CD4-positive, alpha-beta T cell treated with Interleukin-17A for 1 hour (primary cell): ENCODE results near the gene CELF1.

Experiments
- DNase-seq: peaks from one replicate; pipeline ENCODE4 v3.0.0-alpha.2; 2020

Gene CELF1

DNA sequence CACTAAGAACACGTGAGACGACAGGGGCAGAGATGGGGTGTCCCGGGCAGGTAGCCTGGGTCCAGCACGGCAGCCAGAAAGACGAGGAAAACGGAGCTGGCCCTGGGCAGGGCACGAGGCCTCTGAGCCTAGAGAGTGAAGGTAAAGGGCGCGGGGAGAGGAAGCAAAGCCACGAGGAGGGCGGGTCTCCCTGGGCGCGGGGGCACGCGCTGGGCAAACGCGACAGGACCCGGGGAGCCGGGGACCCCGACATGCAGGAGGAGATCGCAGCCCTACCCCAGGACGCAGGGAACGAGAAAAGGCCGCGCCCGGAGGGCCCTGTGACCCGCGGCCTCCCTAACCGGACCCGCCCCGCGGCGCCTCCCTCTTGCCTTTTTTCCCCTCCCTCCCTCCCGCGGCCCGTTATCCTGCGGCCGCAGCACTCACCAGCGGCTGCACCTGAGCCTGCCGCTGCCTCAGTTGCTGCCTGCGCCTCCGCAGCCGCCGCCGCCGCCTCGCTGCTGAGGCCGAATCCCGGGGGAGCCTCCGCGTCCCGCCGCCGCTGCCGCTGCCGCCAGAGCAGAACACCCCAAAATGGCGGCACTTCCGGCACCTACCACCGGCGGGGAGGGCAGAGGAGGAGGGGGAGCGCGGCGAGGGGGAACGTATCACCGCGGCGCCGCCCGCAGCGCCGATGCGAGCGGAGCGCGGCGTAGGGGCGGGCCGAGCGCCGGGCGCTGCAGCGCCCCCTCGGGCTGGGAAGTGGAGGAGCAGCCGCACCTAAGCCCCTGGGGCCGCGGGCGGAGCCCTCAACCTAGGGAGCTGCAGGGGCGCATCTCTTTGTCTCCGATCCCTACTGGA is at the start of gene CELF1:
Gene CELF1, minus strand, starts transcription at position 567 of the 840 bp plus-strand sequence. CDS start 53,609 bp downstream, outside the sequence.
- DNase-seq, result peak; percentile 92

DNA sequence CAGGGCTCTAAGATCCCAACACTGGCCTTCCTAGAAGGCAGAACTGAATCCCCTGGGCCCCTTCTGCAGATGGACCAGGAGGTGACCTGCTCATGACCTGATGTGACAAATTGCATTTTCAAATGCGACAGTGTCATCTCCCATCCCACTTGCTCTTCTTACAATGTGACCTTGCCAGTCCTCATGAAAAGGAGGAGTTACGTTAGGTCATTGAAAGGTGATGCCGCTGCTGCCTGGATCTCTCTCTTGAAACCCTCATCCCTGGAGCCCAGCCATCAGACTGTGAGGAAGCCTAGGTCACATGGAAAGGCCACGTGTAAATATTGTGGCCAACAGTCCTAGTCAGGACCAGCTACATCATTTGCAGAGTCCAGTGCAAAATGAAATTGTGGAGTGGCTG is 47.0 kb upstream of the CELF1 start:
- DNase-seq, result no peak

DNA sequence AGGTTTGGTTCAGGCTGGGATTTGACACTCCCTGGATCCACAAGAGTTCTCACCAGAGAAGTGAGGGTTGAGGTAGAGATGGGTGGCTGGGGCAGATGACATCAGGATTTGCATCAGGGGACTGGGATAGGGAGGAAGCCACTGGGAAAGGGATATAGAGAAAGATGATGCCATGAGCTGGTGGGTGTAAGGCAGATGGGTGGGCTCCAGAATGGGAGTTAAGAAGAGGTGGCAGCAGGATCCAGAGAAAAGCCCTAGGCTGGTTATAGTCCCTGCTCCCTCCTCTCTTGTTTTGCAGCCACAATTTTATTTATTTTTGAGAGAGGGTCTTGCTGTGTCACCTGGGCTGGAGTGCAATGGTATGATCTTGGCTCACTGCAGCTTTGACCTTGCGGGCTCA is 43.0 kb upstream of the CELF1 start:
- DNase-seq, result no peak

DNA sequence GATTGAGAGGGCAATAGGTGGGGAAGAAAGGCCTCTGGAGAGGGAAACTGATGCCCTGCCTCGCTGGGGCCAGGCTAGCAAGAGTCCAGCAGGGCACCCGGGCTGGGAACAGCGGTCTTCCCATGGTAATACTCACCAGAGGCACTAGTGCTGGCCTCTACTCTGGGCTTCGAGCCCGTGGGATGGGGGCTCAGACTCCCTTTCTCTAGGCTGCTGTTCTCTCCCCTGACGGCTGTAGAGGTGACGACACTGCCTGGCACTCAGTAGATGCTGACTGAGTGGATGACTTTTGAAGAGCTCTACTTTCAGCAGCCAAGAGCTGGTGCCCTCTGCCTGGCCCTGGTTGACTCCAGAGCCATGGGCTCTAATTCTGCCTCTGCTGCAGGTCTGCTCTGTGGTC is 42.1 kb upstream of the CELF1 start:
- DNase-seq, result no peak

DNA sequence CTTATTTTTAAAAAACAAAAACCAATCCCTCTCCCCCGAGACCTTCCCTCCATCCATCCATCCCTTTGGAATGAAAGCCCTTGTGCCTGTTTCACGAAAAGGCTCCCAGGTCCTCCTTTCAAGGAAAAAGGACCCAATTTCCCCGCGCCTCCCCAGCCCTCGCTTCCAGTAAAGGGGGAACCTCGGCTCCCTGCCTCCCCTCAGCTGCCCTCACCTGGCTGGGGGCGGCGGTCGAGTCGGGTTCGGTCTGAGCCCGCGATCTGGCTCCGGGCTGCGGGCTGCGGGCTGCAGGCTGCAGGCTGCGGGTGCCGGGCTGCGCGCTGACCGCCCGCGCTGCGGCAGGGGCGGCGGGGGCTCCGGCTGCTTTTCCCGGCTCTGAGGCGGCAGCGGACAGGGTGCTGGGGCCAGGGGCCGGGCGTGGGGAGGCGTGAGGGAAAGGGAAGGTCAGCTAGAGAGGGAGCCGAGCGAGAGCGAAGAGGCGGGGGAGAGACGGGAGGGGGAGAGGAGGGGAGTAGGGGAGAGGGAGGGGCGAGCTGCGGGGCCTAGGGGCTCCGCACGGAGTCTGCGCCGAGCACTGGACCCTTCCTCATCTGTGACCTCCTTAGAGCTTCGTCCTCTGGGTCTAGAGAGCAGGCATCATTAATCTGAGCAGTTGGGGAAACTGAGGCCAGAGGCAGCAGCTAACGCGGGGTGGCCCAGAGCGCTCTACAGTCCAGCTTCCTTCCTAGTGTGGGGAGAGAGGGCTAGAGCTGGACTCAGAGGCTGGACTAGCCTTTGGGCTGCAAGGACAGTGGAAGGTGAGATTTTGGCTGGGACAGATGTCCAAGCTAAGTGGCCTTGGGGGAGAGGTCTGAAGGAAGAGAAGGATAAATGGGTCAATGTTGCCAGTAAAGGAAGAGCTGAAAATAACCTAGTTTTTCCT is 41.3 kb upstream of the CELF1 start, which contains the start of gene C1QTNF4:
Gene C1QTNF4, minus strand, starts transcription at position 478 of the 922 bp plus-strand sequence. CDS start 3,601 bp downstream, outside the sequence.
- no peak for DNase-seq

DNA sequence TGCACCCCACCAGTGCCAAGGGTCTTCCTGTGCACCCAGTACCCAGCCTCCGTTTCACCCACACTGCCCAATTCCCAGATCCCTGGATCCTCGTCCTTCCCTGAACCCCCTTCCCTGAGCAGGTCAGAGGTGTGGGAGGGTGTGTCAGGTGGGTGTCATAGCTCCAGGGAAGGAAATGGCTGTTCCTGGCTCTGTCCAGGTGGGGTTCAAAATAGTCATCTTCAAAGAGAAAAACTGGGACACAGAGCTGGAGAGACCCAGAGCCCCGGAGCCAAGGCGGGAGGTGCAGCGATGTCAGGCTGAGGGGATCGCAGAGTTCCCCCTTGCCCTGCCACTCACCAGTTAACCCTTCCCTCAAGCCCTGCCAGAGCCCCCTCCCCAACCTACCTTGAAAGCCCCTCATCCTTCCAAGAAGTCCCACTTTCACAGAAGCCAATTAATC is 40.6 kb upstream of the CELF1 start:
- DNase-seq, result no peak

DNA sequence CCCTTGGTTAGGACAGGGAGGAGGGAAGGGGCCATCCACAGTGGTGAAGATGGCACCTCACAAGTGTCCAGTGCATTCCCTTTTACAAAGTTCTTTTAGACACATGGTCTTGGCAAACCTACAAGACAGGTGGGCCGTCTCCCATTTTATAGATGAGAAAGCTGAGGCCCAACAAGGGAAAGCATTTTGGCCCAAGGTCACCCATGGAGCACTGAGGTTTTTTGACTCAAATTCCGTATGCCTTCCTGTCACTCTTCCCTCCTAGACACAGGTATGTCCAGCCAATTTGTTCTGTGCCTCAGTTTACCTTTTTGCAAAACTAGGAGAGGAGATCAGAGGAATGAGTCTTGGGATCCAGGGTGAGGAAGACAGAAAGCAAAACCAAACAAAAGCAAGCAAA is 40.0 kb upstream of the CELF1 start:
- DNase-seq, result no peak

DNA sequence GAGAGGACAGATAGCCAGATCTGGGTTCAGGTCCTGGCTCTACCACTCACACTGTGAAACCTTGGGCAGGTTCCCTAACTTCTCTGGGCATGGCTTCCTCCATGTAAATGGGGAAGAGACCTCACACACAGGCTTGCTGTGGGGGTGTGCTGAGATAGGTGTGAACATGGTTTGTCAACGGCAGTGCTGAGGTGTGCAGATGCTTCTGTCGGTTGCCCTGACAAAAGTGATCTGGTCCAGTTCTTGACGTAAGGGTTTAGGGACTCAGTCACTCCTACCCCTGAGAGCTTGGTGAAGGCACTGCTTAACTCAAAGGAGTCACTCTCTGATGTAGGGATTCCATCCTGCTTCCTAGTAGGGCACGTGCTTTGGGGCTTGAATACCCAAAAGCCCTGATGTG is 39.3 kb upstream of the CELF1 start:
- no peak for DNase-seq

DNA sequence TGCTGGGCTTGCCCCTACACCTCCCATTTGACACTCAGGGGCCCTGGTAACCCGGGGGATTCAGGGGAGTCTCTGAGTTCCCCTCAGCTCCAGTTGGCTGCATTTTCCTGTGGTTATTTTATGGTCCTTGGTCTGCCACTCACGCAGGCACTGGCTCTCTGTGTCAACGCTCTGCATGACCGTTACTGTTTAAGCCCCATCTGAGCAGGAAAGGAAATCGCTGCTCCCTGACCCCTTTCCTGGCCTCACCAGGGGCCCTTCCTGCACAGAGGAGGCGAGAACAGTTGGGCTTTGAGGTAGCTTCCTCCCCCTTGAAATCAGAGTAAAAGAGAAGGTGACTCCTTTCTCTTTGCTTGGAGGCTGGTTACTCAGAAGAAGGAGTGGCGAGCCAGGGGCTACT is 38.8 kb upstream of the CELF1 start:
- DNase-seq, result no peak

DNA sequence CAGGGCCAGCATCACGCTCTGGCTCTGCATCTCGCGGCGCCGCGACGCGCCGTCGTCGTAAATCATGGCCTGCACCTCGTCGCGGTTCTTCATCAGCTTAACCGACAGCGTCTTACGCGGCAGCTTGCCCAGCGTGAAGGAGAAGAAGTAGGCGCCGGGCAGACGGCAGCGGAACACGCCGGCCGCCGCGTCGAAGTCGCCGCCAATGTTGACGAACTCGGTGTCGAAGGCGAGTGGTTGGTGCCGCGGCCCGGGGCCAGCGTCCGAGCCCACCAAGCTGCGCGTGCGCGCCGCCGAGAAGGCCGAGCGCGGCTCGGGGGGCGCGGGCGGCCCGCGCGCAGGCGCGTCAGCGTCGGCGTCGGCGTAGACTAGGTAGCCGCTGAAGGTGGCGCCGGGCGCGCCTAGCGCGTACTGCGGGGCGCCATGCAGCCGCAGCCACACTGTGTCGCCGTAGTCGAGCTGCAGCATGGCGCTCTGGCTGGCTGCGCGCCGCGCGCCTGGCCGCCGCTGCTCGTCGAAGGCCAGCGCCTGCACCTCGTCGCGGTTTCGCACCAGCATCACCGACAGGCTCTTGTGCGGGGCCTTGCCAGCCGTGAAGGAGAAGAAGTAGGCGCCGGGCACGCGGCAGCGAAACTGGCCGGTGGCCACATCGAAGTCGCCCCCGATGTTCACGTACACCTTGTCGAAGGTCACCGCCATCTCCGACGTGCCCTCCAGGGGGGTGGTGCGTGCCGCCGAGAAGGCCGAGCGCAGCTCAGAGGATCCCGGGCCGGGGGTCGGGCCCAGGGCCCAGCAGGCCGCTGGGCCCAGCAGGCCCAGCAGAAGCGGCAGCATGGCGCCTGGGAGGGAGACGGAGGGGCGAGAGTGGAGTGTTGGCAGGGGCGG is 37.3 kb upstream of the CELF1 start:
- no peak for DNase-seq

DNA sequence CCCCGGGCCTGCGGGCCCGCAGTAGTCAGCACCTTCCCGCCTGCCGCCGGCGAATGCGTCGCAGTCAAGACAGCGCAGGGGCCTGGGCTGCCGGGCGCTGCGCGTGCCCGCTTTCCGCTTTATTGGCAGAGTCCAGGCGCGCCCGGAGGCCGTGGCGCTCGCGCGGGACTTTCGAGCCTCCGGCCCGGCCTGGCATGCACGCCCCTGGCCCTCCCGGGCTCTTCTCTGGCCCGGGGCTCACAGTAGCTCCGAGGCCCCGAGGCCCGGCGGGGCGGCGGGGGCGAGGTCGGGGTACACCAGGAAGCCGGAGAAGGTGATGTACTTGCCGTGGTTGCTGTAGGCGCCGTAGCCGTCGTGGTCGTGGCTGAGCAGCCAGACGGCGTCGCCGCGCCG is 36.6 kb upstream of the CELF1 start:
- no peak for DNase-seq

DNA sequence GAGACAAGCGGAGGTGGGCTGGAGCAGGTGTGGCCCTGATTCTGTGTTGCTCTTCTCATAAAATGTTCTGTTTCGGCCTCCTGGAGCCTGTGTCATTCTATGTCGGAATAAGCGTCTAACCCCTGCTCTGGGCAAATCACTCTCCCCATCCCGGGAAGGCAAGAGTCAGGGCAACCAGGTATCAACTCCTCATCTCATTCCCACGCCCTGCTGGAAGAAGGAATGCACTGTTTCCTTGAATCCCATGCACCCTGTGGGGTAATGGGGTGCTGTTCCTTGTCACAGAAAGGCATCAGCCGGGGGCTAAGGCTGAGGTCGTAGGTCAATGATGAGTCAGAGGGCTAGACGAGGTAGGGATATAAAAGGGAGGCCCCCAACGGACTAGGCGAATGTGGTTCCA is 36.2 kb upstream of the CELF1 start:
- no peak for DNase-seq

DNA sequence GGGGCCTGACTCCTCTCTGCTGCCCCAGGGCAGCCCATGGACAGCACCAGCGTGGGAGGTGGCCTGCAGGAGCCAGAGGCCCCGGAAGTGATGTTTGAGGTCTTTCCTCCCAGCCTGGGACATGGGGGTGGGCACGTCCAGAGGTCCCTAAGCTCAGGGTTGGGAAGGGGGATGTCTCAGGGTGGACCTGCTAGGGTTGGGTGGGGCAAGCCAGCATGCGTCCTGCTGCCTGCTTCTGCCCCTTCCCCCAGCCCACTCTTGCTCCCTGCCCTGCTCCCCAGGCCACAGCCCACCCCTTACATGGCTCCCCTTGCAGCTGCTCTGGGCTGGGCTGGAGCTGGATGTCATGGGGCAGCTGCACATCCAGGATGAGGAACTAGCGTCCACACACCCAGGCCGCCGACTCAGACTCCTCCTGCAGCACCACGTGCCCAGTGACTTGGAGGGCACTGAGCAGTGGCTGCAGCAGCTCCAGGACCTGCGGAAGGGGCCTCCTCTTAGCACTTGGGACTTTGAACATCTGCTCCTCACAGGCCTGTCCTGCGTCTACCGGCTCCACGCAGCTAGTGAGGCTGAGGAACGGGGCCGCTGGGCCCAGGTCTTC is 34.9 kb upstream of the CELF1 start:
- DNase-seq, result no peak

DNA sequence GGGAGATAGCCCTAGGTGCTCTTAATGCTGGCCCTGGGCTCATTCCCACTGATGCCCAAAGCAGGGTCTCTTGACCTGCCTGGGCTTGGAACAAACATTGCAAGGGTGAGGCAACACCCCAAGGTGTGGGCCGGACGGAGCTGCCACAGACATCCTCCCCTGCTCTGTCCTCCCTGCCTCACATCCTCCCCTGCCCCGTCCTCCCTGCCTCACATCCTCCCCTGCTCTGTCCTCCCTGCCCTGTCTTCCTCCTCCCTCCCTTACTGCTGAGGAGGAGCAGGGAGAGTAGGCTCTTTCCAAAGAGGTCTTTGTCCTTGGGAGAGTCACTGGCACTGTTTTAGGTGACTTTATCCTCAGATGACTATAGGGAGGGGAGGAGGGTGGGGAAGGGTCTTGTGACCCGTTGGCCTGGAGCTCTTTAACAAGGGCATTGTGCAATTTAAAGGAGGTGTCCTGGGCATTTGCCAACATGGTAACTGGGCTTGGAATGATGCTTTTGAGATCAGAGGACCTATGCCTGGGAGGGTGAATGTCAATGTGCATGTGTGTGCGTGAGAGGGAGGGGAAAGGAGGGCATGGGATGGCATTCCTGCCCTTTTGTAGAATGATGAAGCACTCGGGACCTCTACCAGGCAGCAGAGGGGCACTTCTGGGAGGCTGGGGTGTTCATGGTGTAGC is 34.2 kb upstream of the CELF1 start:
- DNase-seq, result no peak

DNA sequence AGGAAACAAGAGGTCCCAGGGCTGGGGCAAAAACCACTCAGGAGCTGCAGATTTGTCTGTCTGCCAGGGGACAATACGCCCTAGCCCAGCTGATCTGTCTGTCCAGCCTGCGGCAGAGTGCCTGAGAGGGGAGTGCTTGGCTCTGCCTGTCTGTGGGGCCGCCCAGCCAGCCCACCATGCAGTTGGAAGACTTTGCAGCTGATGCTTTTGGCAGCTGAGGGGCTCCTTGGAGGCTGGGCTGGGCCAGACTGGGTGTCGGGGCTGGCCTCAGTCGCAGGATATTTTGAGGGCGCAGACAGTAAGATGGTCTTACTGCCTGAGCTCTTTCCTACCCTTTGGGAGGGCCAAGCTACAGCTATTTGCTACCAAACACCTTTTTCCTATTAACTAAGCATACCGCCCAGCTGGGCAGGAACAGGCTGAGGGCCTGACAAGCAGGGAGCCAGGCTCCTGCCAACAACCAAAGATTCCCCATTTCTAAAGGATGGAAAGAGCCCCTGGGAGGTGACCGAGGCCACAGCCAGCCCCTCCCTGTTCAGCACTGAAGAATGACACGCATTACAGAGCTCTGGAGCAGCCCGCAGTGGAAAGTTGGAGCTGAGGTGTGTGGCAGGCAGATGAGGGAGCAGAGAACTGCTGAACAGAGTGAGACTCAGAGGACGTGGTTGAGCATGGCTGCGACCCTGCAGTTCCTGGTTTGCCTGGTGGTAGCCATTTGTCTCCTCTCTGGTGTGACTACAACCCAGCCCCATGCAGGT is 33.3 kb upstream of the CELF1 start, which contains the start of gene FAM180B:
Gene FAM180B, plus strand, starts transcription at position 581 of the 758 bp plus-strand sequence. Its CDS starts 91 bp downstream, at position 672.
- no peak for DNase-seq

DNA sequence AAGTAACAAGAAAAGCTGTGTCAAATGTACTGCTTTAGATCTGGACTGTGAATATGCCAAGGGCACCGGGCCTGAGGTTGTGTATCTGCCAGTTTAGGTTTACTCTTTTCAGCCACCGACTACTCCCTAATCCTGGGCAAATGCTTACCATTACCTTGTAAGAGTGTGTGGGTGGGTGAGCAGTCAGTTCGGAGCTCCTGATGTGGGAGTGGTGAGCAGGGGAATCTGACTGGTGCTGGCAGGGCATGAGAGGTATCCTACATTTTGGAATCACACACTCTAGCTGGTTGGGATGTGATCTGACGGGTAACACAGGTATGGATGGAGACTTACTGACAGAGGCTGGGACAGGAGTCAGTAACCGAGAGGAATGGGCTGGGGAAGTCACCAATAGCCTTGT is 30.9 kb upstream of the CELF1 start:
- DNase-seq, result no peak

DNA sequence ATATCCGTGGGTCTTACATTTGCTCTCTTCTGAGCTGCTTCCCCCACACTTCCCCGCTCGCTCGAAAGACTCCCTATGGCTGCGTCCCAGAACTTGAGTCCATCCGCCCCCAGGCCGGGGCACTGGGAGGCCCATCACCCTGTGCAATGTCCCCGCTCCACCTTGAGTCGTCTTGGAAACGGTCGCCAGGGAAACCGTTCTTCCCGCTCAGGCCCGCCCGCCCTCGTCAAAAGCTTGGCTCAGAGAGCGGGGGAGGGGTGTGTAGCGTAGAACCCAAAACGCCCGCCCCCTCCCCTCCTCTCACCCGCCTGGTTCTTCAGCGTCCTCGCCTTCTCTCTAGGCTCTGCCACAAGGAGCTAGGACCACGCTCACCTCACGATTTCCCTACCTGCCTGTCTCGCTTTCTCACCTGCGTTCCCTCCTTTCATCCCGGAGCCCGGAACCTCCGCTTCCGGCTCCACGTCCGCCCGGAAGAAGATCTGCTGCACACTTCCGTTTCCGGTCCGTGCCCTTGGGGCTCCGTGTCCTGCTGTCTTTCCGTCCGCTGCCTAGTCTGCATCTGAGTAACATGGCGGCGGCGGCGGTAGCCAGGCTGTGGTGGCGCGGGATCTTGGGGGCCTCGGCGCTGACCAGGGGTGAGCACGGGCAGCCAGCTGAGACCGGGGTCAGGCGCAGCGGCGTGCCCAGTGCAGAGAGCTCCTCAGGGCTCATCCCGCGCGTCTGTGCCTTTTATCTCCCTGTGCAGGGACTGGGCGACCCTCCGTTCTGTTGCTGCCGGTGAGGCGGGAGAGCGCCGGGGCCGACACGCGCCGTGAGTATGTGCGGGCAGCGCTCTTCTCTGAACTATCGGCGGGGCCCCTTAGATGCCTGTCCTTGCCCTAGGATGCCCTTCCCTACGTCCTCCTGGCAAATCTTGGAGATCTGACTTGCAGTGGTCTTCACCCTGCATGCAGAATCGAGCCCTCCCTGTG is 25.9 kb upstream of the CELF1 start, which contains the start of the genes KBTBD4 and NDUFS3:
Gene KBTBD4, minus strand, starts transcription at position 447 of the 971 bp plus-strand sequence. Its CDS starts 19 bp downstream, at position 428.
Gene NDUFS3, plus strand, starts transcription at position 551 of the 971 bp plus-strand sequence. Its CDS starts 18 bp downstream, at position 569.
- peak; percentile 93 for DNase-seq

DNA sequence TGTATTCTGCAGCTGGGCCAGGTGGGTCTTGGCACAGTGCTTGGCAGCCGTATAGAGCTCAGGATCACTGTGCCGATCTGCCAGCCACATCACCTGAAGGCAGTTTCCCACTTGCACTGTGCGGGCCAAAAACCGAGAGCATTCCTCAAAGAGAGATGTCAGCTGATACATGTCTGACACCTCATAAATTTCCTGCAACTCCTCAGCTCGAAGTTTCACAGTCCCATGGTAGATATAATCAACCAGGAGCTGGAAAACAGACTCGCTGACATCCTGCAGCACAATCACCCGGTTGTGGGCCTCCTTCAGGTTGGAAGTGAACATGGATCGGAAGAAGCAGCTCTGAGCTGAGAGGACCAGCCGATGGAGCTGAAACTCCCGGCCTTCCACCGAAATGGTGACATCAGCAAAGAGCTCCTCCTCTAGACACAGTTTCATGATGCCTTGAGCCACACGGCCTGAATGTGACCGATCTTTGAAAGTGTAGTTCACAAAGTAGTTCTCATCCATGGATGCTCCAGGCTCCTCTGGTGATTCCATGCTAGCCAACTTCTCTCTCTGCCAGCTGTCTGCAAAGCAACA is 24.6 kb upstream of the CELF1 start:
- DNase-seq, result no peak

DNA sequence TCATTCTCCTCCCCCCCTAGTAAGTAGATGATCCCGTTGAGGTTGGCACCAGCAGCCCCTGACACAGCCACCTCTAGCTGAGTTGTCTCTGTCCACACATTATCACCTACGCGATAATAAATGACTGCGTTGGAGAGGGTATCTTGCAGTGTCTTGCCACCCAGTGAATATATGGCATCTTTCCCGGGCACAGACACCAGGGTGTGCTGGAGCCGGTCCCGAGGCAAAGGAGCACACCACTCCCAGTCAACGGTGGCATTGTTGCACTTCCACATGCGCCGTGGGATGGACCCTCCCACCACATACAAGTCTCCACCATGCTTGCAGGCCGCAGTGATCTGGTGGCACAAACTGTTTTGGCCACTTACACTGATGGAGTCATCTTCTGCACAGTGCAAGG is 20.4 kb upstream of the CELF1 start:
- DNase-seq, result no peak
